MM.1S (cell line): ENCODE data around the gene CALML3.

ENCODE experiments used
- DNase-seq: peaks from one replicate; pipeline ENCODE4 v3.0.0-alpha.2; 2015
- H2AFZ ChIP-seq: fragments of 300-600 bp; sonication (generic); 2 replicates; pipeline ENCODE4 v1.6.0; 2016; ENCODE audit warnings: antibody characterized with exemption, low read length
- H3F3A ChIP-seq: fragments of 300-600 bp; sonication (generic); 2 replicates; pipeline ENCODE4 v1.6.1; 2016; ENCODE audit warnings: mild to moderate bottlenecking, antibody characterized with exemption, low read length, moderate library complexity, mixed read lengths; ENCODE audit not compliant: insufficient read depth
- H3K27ac ChIP-seq: fragments of 300-600 bp; sonication (generic); 2 replicates; pipeline ENCODE4 v1.5.1; 2016; ENCODE audit warnings: mild to moderate bottlenecking, low read length
- H3K27me3 ChIP-seq: fragments of 300-600 bp; sonication (generic); replicated peaks from 2 replicates; pipeline ENCODE4 v1.6.0; 2016; ENCODE audit warnings: low read length; ENCODE audit not compliant: insufficient read depth
- H3K36me3 ChIP-seq: fragments of 300-600 bp; sonication (generic); replicated peaks from 2 replicates; pipeline ENCODE4 v1.6.1; 2016; ENCODE audit warnings: mild to moderate bottlenecking, low read length, mixed read lengths; ENCODE audit not compliant: insufficient read depth
- H3K4me1 ChIP-seq: fragments of 300-600 bp; sonication (generic); 2 replicates; pipeline ENCODE4 v1.6.1; 2016; ENCODE audit warnings: low read length, mixed read lengths
- H3K4me2 ChIP-seq: fragments of 300-600 bp; sonication (generic); 2 replicates; pipeline ENCODE4 v1.6.0; 2016; ENCODE audit warnings: low read depth, low read length
- H3K4me3 ChIP-seq: fragments of 300-600 bp; sonication (generic); 2 replicates; pipeline ENCODE4 v1.5.1; 2016; ENCODE audit warnings: low read length, mixed read lengths
- H3K79me2 ChIP-seq: fragments of 300-600 bp; sonication (generic); 2 replicates; pipeline ENCODE4 v1.6.1; 2016; ENCODE audit warnings: mixed run types, low read length, mixed read lengths
- H3K9ac ChIP-seq: fragments of 300-600 bp; sonication (generic); 2 replicates; pipeline ENCODE4 v1.6.1; 2016; ENCODE audit warnings: low read length, mixed read lengths
- H3K9me2 ChIP-seq: fragments of 300-600 bp; sonication (generic); replicated peaks from 2 replicates; pipeline ENCODE4 v1.6.1; 2016; ENCODE audit warnings: mild to moderate bottlenecking, low read length, mixed read lengths; ENCODE audit not compliant: insufficient read depth
- H3K9me3 ChIP-seq: fragments of 300-600 bp; sonication (generic); replicated peaks from 2 replicates; pipeline ENCODE4 v1.6.1; 2016; ENCODE audit warnings: mild to moderate bottlenecking, low read length, mixed read lengths; ENCODE audit not compliant: insufficient read depth
- H4K20me1 ChIP-seq: fragments of 300-600 bp; sonication (generic); 2 replicates; pipeline ENCODE4 v1.6.1; 2016; ENCODE audit warnings: mild to moderate bottlenecking, low read length, moderate library complexity, mixed read lengths; ENCODE audit not compliant: insufficient read depth
- CTCF ChIP-seq: fragments of 300-600 bp; sonication (generic); IDR thresholded peaks from 2 replicates; pipeline ENCODE4 v1.5.1; 2016; ENCODE audit warnings: antibody characterized with exemption, low read length, mixed read lengths
- EZH2 ChIP-seq: fragments of 300-600 bp; sonication (generic); optimal IDR thresholded peaks from 2 replicates; pipeline ENCODE3; 2017; ENCODE audit warnings: low read depth, mild to moderate bottlenecking, antibody characterized with exemption, low read length, mixed read lengths
- EZH2phosphoT487 ChIP-seq: fragments of 300-600 bp; sonication (generic); IDR thresholded peaks from 2 replicates; pipeline ENCODE4 v1.6.1; 2018; ENCODE audit warnings: antibody characterized with exemption, low read length

CALML3 gene

GRCh38 chr10:5532307-5532605 is 7.5 kb downstream of the CALML3 start:
- Histone ChIP-seq H3K4me3 (no peak overlapping the region), H3K9me2 (no peaks in the 10 kb centered on the region), H3K9me3 (no peaks in the 10 kb centered on the region), H3K27ac (no peak overlapping the region), H3K9ac (no peak overlapping the region), H3F3A (no peaks in the 10 kb centered on the region), H3K27me3 (no peaks in the 10 kb centered on the region), H3K4me2 (no peak overlapping the region), H3K4me1 (no peaks in the 10 kb centered on the region), H2AFZ (no peak overlapping the region), H3K79me2 (no peaks in the 10 kb centered on the region), H3K36me3 (no peaks in the 10 kb centered on the region), H4K20me1 (no peaks in the 10 kb centered on the region)
- DNase-seq = no peak
- TF ChIP-seq CTCF (no peak), EZH2 (no peak), EZH2phosphoT487 (no peak)

GRCh38 chr10:5532618-5533097 is 7.9 kb downstream of the CALML3 start:
- Histone ChIP-seq H3K9ac (no peak overlapping the region), H3K27ac (no peak overlapping the region), H3K9me2 (no peaks in the 10 kb centered on the region), H3K27me3 (no peaks in the 10 kb centered on the region), H3K4me1 (no peaks in the 10 kb centered on the region), H3F3A (no peaks in the 10 kb centered on the region), H2AFZ (no peak overlapping the region), H3K79me2 (no peaks in the 10 kb centered on the region), H4K20me1 (no peaks in the 10 kb centered on the region), H3K9me3 (no peaks in the 10 kb centered on the region), H3K4me3 (no peak overlapping the region), H3K4me2 (no peak overlapping the region), H3K36me3 (no peaks in the 10 kb centered on the region)
- DNase-seq = no peak
- TF ChIP-seq EZH2 = no peak
- TF ChIP-seq CTCF = no peak
- TF ChIP-seq EZH2phosphoT487 = no peak

GRCh38 chr10:5533098-5533731 is 8.5 kb downstream of the CALML3 start:
- Histone ChIP-seq H3K9me3 (no peaks in the 10 kb centered on the region), H3K27me3 (no peaks in the 10 kb centered on the region), H3K9ac (no peak overlapping the region), H3K9me2 (no peaks in the 10 kb centered on the region), H4K20me1 (no peaks in the 10 kb centered on the region), H3K36me3 (no peaks in the 10 kb centered on the region), H3K4me3 (no peak overlapping the region), H2AFZ (no peak overlapping the region), H3K27ac (no peak overlapping the region), H3K4me1 (no peaks in the 10 kb centered on the region), H3K79me2 (no peaks in the 10 kb centered on the region), H3K4me2 (no peak overlapping the region), H3F3A (no peaks in the 10 kb centered on the region)
- no peak for DNase-seq
- TF ChIP-seq CTCF (no peak), EZH2 (no peak), EZH2phosphoT487 (no peak)
